AML-193 (cell line): ENCODE data around the gene SLC2A8.

ENCODE experiments used
- DNase-seq, 2 experiments: peaks; one replicate each; lab custom pipeline; 2025; lab: John Stamatoyannopoulos, UW

The SLC2A8 gene

GRCh38 chr9:127457191-127457878 is 60.4 kb downstream of the SLC2A8 start:
- DNase-seq, result no peak
